ENCODE data around the gene UCP3.

GRCh38 chr11:74030723-74031676, 22.1 kb upstream of the UCP3 start:
- no peak for TF ChIP-seq CTCF (optimal IDR thresholded peaks at IDR 0.05 in 1 of 3, IDR thresholded peaks at IDR 0.05 in 1 of 3, conservative IDR thresholded peaks at IDR 0.05 in 1 of 3; ENCODE audit: extremely low read depth in 1 of 3, insufficient read depth in 2 of 3, low read length in 3 of 3)
- TF ChIP-seq EZH2 (IDR thresholded peaks at IDR 0.05; ENCODE audit: low read length) = no peak

Measured in keratinocyte (primary cell).